HFFc6 (cell line): Measurements from ENCODE around the gene JAG1. TPM values are rescaled to one million over a fixed set of nuclear protein-coding genes. Genes with fewer than 3 reads are reported as not detected.
A peak's percentile ranks its signal among the peaks of the same experiment; 100 is the strongest.

Experiments
- DNase-seq: peaks from one replicate; pipeline ENCODE4 v3.0.0-alpha.2; 2018
- H3K27ac Mint-ChIP-seq: 2 replicates; pipeline ENCODE4 v1.8.0; 2020; ENCODE audit warnings: mild to moderate bottlenecking, mixed read lengths
- H3K27me3 Mint-ChIP-seq: 2 replicates; pipeline ENCODE4 v1.8.0; 2021; ENCODE audit warnings: mild to moderate bottlenecking, moderate library complexity, mixed read lengths; ENCODE audit not compliant: insufficient read depth
- H3K36me3 Mint-ChIP-seq: 2 replicates; pipeline ENCODE4 v1.8.0; 2021; ENCODE audit warnings: low read depth, mixed read lengths
- H3K4me1 Mint-ChIP-seq: 2 replicates; pipeline ENCODE4 v1.8.0; 2020; ENCODE audit warnings: low read depth, mixed read lengths
- H3K4me3 Mint-ChIP-seq: 2 replicates; pipeline ENCODE4 v1.8.0; 2020; ENCODE audit warnings: mild to moderate bottlenecking, moderate library complexity, mixed read lengths
- H3K9me3 Mint-ChIP-seq: 2 replicates; pipeline ENCODE4 v1.8.0; 2020; ENCODE audit warnings: mild to moderate bottlenecking, mixed read lengths
- CTCF ChIP-seq: fragments of 200-600 bp; sonication (generic); IDR thresholded peaks from 2 replicates; pipeline ENCODE4 v1.5.0; 2021; ENCODE audit warnings: antibody characterized with exemption, mild to moderate bottlenecking
- total RNA-seq, 6 experiments: library from RNA; stranded (reverse); fragmentation: NEBNext Ultra II Directional; extraction: Animal tissue kit (Norgen Biotek cat#: 25700); gene quantifications; 2 replicates in 1 of 6; 3 replicates in 5 of 6; pipeline ENCODE4 v1.2.3, GENCODE V29; 2021

JAG1 gene
- total RNA-seq, 6 experiments from 2014 or later = 3.0 to 9.3 (median 8.2) TPM

- Mint-ChIP-seq H3K4me1 (no peaks in the 10 kb centered on the region), H3K9me3 (peaks cover 8% of the 10 kb centered on the region; the same call in 1 of the 2 replicates)
These were observed 25.7 kb upstream of the JAG1 start for GRCh38 chr20:10699489-10699888.

DNA sequence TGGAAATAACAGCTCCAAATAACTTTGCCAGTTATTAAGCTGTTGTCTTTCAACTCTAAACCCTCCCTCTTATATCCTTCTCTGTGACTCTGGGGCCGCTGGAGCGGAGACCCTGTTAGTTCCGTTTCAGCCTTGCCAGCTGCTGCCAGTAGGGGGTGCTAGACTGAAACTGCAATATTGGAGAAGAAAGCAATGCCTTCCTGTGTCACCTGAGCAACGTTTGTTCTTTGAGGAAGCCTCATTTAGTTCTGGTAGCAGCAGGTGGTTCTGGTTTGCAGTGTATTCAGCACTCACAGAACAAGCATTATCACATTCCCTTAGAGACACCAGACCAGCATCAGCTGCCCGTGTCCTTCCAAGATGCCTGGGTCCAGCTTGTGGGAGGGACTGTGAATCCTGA is 22.9 kb upstream of the JAG1 start:
- TF ChIP-seq CTCF = peak; percentile 76
- no peaks in the 10 kb centered on the region for H3K36me3 Mint-ChIP-seq
- H3K9me3 Mint-ChIP-seq = no peaks in the 10 kb centered on the region
- peaks cover 10% of the 10 kb centered on the region for H3K27me3 Mint-ChIP-seq
- no peak overlapping the region for H3K4me3 Mint-ChIP-seq
- no peak for DNase-seq
- H3K4me1 Mint-ChIP-seq = no peaks in the 10 kb centered on the region
- H3K27ac Mint-ChIP-seq = no peak overlapping the region

More at GRCh38 chr20:10699489-10699888, 25.7 kb upstream of the JAG1 start:
- peaks cover 10% of the 10 kb centered on the region for H3K27me3 Mint-ChIP-seq
- DNase-seq = no peak
- H3K4me3 Mint-ChIP-seq = no peak overlapping the region
- H3K27ac Mint-ChIP-seq = no peak overlapping the region
- no peak for TF ChIP-seq CTCF
- H3K36me3 Mint-ChIP-seq = no peaks in the 10 kb centered on the region

GRCh38 chr20:10689385-10689784 is 15.6 kb upstream of the JAG1 start:
- H3K4me3 Mint-ChIP-seq = no peak overlapping the region
- no peaks in the 10 kb centered on the region for H3K9me3 Mint-ChIP-seq
- TF ChIP-seq CTCF = no peak
- peaks cover 23% of the 10 kb centered on the region for H3K27me3 Mint-ChIP-seq
- no peaks in the 10 kb centered on the region for H3K36me3 Mint-ChIP-seq
- no peaks in the 10 kb centered on the region for H3K4me1 Mint-ChIP-seq
- H3K27ac Mint-ChIP-seq = no peak overlapping the region
- DNase-seq = no peak

GRCh38 chr20:10687895-10688294 is 14.1 kb upstream of the JAG1 start:
- DNase-seq = no peak
- no peaks in the 10 kb centered on the region for H3K9me3 Mint-ChIP-seq
- no peak overlapping the region for H3K4me3 Mint-ChIP-seq
- H3K36me3 Mint-ChIP-seq = no peaks in the 10 kb centered on the region
- TF ChIP-seq CTCF = no peak
- peaks cover 23% of the 10 kb centered on the region for H3K27me3 Mint-ChIP-seq
- H3K4me1 Mint-ChIP-seq = no peaks in the 10 kb centered on the region
- H3K27ac Mint-ChIP-seq = no peak overlapping the region

GRCh38 chr20:10686356-10687133 is 12.7 kb upstream of the JAG1 start:
- H3K27me3 Mint-ChIP-seq = peaks cover 23% of the 10 kb centered on the region
- no peak for DNase-seq
- H3K9me3 Mint-ChIP-seq = no peaks in the 10 kb centered on the region
- no peak overlapping the region for H3K4me3 Mint-ChIP-seq
- H3K4me1 Mint-ChIP-seq = peaks cover 4% of the 10 kb centered on the region; the same call in 1 of the 2 replicates
- H3K36me3 Mint-ChIP-seq = no peaks in the 10 kb centered on the region
- TF ChIP-seq CTCF = no peak
- no peak overlapping the region for H3K27ac Mint-ChIP-seq
